SK-N-SH (cell line): ENCODE data around the gene AHR.

ENCODE experiments used
- CTCF ChIP-seq: fragments of 200-600 bp; sonication (generic); IDR thresholded peaks from 2 replicates; pipeline ENCODE4 v1.6.1; 2017; ENCODE audit warnings: antibody characterized with exemption, mild to moderate bottlenecking, moderate library complexity
- EP300 ChIP-seq, 2 experiments: IDR thresholded peaks; 2 replicates each; pipeline versions ENCODE4 v1.4.0 to v1.6.1; 2012; ENCODE audit warnings: borderline replicate concordance in 1 of 2, low read depth in 1 of 2, low read length in 1 of 2
- TCF12 ChIP-seq: IDR thresholded peaks from 2 replicates; pipeline ENCODE4 v1.4.0; 2012
- USF1 ChIP-seq: IDR thresholded peaks from 2 replicates; pipeline ENCODE4 v1.4.0; 2012; ENCODE audit warnings: low read depth, borderline replicate concordance
- YY1 ChIP-seq: IDR thresholded peaks from 2 replicates; pipeline ENCODE4 v1.4.0; 2012; ENCODE audit warnings: low read depth, mild to moderate bottlenecking
- ZBTB33 ChIP-seq: IDR thresholded peaks from 2 replicates; pipeline ENCODE4 v1.4.0; 2012; ENCODE audit warnings: low read depth, borderline replicate concordance

- no peak for TF ChIP-seq ZBTB33
- no peak for TF ChIP-seq YY1
- TF ChIP-seq USF1 = no peak
- no peak for TF ChIP-seq TCF12
- TF ChIP-seq EP300 (IDR thresholded peaks at IDR 0.05; ENCODE audit: borderline replicate concordance in 1 of 2, low read depth in 1 of 2, low read length in 1 of 2) = no peak
- no peak for TF ChIP-seq CTCF
Observed at GRCh38 chr7:17319164-17320101, 21.0 kb downstream of the AHR start.
